Epithelial cell of proximal tubule (primary cell): ENCODE measurements around the gene MXI1. TPM values are rescaled to one million over a fixed set of nuclear protein-coding genes. Genes with fewer than 3 reads are reported as not detected.

Experiments used
- DNase-seq: peaks from one replicate; pipeline ENCODE4 v3.0.0-alpha.2; 2011; ENCODE audit warnings: low read depth
- H3K4me3 ChIP-seq: 2 replicates; pipeline ENCODE4 v1.5.1; 2011; ENCODE audit warnings: low read depth, mild to moderate bottlenecking, low read length
- CTCF ChIP-seq: conservative IDR thresholded peaks from 2 replicates; pipeline ENCODE4 v1.5.1; 2012; ENCODE audit warnings: low read depth, mild to moderate bottlenecking, low read length
- total RNA-seq: library from RNA; depleted of rRNA; stranded (reverse); fragments of >200 nt; gene quantifications from 2 replicates; pipeline ENCODE4 v1.2.3, GENCODE V29; 2015

MXI1 gene
- total RNA-seq, 1 donor from 2014 or later = 12.6 TPM

DNA sequence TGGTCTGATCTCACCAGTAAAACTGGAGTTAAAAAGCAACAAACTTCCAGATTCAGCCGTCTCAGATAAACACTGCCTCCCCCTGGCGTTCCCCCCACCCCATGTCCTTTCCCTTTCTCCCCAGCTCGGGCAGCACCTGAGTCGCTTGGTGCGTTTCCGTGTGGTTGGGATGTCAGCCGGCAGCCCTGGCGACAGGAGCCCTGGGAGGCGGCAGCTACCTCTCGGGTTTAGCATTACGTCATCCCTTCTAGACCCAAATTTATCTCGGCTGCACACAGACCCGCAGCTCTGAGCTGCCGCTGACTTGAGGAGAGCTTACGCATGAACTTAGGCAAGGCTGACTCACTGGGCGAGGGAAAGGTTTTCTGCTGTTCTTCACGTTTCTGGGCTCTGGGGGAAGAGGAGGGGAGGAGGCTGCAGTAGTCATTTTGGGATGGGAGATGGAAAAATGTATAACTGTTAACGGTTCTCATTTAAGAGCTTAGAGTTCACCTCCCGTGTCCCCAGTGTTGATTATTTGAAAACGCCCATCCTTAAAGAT lies 14.4 kb downstream of the MXI1 start:
- DNase-seq = no peak
- peak; percentile 55 for TF ChIP-seq CTCF
- peak overlapping the region; percentile 54 for H3K4me3 ChIP-seq

- no peak for DNase-seq
- H3K4me3 ChIP-seq = no peak overlapping the region
- no peak for TF ChIP-seq CTCF
Measured at GRCh38 chr10:110222641-110223297, 15.4 kb downstream of the MXI1 start.

GRCh38 chr10:110223298-110223925 lies 16.0 kb downstream of the MXI1 start:
- no peak for TF ChIP-seq CTCF
- H3K4me3 ChIP-seq = no peak overlapping the region
- no peak for DNase-seq

GRCh38 chr10:110224992-110225391 lies 17.6 kb downstream of the MXI1 start:
- peak overlapping the region; percentile 73 for H3K4me3 ChIP-seq
- TF ChIP-seq CTCF = no peak
- DNase-seq = no peak

GRCh38 chr10:110225441-110225755 lies 18.0 kb downstream of the MXI1 start:
- peak; percentile 18 for TF ChIP-seq CTCF
- H3K4me3 ChIP-seq = peak overlapping the region; percentile 73
- no peak for DNase-seq

DNA sequence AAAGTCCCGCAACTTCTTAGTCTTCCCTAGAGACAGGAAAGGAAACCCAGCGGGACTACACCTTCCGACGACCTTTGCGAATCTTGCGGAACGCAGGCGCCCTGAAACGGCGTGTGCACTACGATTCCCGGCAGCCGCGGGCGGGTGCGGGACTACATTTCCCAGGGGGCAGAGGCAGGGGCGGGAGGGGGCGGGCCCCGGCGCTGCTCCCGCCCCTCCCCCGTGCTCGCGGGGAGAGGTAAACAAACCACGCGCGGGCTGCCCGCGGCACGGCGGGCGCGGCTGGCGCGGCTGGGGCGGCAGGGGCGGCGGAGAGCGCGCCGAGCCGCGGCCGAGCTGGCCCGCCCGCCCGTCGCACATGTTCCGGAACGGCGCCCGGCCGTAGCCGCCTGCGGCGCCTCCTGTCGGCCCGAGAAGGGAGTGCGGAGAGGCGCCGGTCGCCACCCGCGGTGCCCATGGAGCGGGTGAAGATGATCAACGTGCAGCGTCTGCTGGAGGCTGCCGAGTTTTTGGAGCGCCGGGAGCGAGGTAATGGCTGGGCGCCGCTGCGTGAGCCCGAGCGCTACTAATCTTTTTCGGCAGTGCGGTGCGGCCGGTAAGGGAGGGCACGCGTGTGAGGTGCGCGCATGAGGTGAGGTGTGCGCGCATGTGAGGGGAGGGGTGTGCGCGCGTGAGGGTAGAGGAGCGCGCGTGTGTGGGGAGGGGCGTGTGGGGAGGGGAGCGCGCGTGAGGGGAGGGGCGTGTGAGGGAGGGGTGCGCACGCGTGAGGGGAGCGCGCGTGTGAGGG lies 18.5 kb downstream of the MXI1 start:
- no peak for DNase-seq
- H3K4me3 ChIP-seq = peak overlapping the region; percentile 73
- peak; percentile 59 for TF ChIP-seq CTCF
